Right atrium auricular region (tissue), 2 donors: Measurements from ENCODE around the gene BBS9. TPM values are rescaled to one million over a fixed set of nuclear protein-coding genes. Genes with fewer than 3 reads are reported as not detected.

Experiments used
- DNase-seq: peaks from one replicate; pipeline ENCODE4 v3.0.0-alpha.2; 2019; ENCODE audit warnings: low spot score
- H3K27ac ChIP-seq, 2 donors: fragments of 200-600 bp; sonication (generic); 1 replicate in 1 of 2; 2 replicates in 1 of 2; pipeline ENCODE4 v1.5.1; 2016 to 2019
- H3K27me3 ChIP-seq, 2 donors: fragments of 200-600 bp; sonication (generic); one replicate each; pipeline versions ENCODE4 v1.5.1 to v1.6.0; 2017 to 2019
- H3K36me3 ChIP-seq: fragments of 200-600 bp; sonication (generic); one replicate; pipeline ENCODE4 v1.5.1; 2016
- H3K4me1 ChIP-seq, 2 donors: fragments of 200-600 bp; sonication (generic); one replicate each; pipeline versions ENCODE4 v1.5.1 to v1.6.0; 2017 to 2019
- H3K4me3 ChIP-seq, 2 donors: fragments of 200-600 bp; sonication (generic); 1 replicate in 1 of 2; 2 replicates in 1 of 2; pipeline ENCODE4 v1.5.1; 2017 to 2019; ENCODE audit warnings: mild to moderate bottlenecking in 1 of 2, moderate library complexity in 1 of 2
- H3K9me3 ChIP-seq, 2 donors: fragments of 200-600 bp; sonication (generic); one replicate each; pipeline ENCODE4 v1.5.1; 2019
- CTCF ChIP-seq, 2 donors: fragments of 200-600 bp; sonication (generic); IDR thresholded peaks; one replicate each; pipeline ENCODE4 v1.5.1; 2019; ENCODE audit warnings: antibody characterized with exemption in 2 of 2
- total RNA-seq, 2 donors: library from RNA; depleted of rRNA; stranded (reverse); fragments of >200 nt; gene quantifications; one replicate each; pipeline ENCODE4 v1.1.0, GENCODE V29; 2016

The BBS9 gene
- total RNA-seq, 2 donors from 2014 or later: 13.3 to 13.8 TPM

DNA sequence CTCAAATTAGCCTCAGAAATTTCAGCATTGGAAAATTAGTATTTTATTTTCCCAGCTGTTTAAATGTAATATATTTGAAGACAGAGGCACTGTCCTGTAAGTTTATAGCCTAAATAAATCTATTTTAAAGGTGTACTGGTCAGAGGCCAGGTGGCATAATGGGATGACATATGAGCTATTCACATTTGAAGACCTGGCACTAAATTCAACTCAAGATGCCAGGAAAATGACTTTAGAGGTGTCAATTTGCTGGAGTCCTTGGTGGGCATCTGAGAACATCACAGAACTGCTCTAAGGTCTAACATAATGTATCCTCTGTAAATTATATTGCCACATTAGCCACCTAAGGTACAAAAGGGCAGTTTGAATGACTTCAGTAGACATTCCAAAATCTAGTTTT, 427.1 kb downstream of the BBS9 start:
- TF ChIP-seq CTCF (IDR thresholded peaks at IDR 0.05): no peak
- Histone ChIP-seq H3K36me3 (no peaks in the 10 kb centered on the region), H3K4me1 (peaks cover 0 to 4% of the 10 kb centered on the region in 2 donors), H3K4me3 (no peak overlapping the region), H3K27me3 (no peaks in the 10 kb centered on the region), H3K27ac (no peak overlapping the region), H3K9me3 (no peaks in the 10 kb centered on the region)
- DNase-seq: no peak

DNA sequence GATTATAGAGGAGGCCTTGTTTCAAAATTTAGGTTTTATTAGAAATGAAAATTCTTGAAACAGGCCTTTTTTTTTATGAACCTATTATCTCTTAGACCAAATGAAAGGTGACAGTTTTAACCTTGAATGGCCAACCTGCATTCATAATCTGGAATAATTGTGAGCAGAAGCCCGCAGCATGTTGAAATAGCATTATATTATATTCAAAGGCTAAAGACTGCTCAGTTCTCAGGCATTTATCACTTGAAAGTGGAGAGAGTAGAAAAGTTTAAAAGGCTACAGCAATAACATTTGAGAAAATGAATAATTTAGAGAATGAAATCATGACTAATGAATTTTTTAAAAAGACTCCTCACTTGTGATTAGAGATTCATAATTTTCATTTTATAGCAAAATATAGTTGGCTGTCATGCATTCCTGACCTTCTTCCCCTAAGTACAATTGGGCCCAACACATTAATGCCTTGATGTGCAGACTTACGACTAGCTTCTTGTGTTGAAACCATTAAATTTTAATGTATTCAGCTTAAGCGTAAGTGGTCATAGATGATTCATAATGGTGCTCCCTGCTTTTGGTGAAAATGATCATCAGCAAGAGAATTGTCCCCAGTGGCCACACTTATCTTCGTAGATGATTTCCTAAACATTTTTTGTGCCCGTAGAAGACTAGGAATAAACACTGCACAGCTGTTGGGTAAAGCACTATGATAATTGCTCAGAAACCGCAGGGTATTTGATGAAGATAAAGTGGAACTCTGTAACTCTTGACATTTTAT, 429.4 kb downstream of the BBS9 start:
- no peaks in the 10 kb centered on the region for H3K36me3 ChIP-seq
- DNase-seq: no peak
- no peaks in the 10 kb centered on the region for H3K9me3 ChIP-seq
- no peak for TF ChIP-seq CTCF (IDR thresholded peaks at IDR 0.05)
- H3K4me3 ChIP-seq: no peak overlapping the region
- no peak overlapping the region for H3K27ac ChIP-seq
- H3K4me1 ChIP-seq: peaks cover 0 to 4% of the 10 kb centered on the region in 2 donors
- H3K27me3 ChIP-seq: no peaks in the 10 kb centered on the region

DNA sequence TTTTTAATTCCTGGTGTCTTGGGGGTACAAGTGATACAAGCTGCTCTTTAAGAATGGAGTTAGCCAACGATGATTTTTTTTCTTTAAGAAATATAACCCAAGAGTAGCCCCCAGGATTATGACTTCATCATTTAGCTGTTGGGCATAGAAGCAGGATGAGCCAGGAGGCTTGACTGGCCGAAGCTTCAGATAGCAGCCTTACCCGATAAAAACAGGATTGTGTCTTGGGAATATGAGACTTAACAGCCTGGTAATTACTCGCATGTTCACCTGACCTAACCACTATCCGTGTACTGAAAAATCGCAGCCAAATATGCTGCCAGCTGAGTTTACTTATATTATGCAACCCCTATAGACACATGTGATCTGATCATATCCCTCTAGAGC, 430.0 kb downstream of the BBS9 start:
- Histone ChIP-seq H3K4me3 (no peak overlapping the region), H3K27me3 (no peaks in the 10 kb centered on the region), H3K36me3 (no peaks in the 10 kb centered on the region), H3K9me3 (no peaks in the 10 kb centered on the region), H3K27ac (no peak overlapping the region), H3K4me1 (peaks cover 0 to 4% of the 10 kb centered on the region in 2 donors)
- no peak for TF ChIP-seq CTCF (IDR thresholded peaks at IDR 0.05)
- no peak for DNase-seq

DNA sequence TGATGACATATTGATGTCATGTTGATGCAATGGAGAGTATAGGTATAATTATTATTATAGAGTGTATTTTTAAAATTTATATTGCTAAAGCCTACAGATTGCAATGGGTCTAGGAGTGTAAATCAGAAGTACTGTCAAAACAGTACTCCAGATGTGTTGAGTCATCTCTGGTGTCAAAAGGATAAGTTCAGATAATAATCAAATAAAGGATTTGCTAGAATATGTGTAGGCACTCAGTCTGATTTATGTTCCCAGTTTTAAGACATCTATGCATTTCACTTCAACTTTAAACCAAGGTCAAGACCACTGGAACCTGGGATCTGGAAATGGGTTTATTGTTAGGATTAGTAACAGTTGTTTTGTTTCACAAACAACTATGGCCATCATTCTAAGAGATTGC, 433.6 kb downstream of the BBS9 start:
- H3K4me1 ChIP-seq: no peaks in the 10 kb centered on the region
- H3K27me3 ChIP-seq: no peaks in the 10 kb centered on the region
- no peaks in the 10 kb centered on the region for H3K9me3 ChIP-seq
- no peak for DNase-seq
- no peaks in the 10 kb centered on the region for H3K36me3 ChIP-seq
- no peak overlapping the region for H3K4me3 ChIP-seq
- no peak for TF ChIP-seq CTCF (IDR thresholded peaks at IDR 0.05)
- H3K27ac ChIP-seq: no peak overlapping the region

GRCh38 chr7:33563651-33564050, 434.3 kb downstream of the BBS9 start:
- no peaks in the 10 kb centered on the region for H3K27me3 ChIP-seq
- DNase-seq: no peak
- no peak overlapping the region for H3K4me3 ChIP-seq
- no peaks in the 10 kb centered on the region for H3K4me1 ChIP-seq
- TF ChIP-seq CTCF (IDR thresholded peaks at IDR 0.05): no peak
- H3K27ac ChIP-seq: no peak overlapping the region
- no peaks in the 10 kb centered on the region for H3K9me3 ChIP-seq
- no peaks in the 10 kb centered on the region for H3K36me3 ChIP-seq

- Histone ChIP-seq H3K4me1 (no peaks in the 10 kb centered on the region), H3K9me3 (no peaks in the 10 kb centered on the region), H3K27me3 (no peaks in the 10 kb centered on the region), H3K27ac (no peak overlapping the region), H3K4me3 (no peak overlapping the region), H3K36me3 (no peaks in the 10 kb centered on the region)
- no peak for TF ChIP-seq CTCF (IDR thresholded peaks at IDR 0.05)
- DNase-seq: no peak
Measured at GRCh38 chr7:33578166-33578565, 448.8 kb downstream of the BBS9 start.
